GM12878 (cell line): ENCODE measurements around the gene TNNT1. TPM values are rescaled to one million over a fixed set of nuclear protein-coding genes. Genes with fewer than 3 reads are reported as not detected.

Experiments used
- ASH2L ChIP-seq: fragments of 300-600, 200-600 bp; sonication (generic); IDR thresholded peaks from 2 replicates; pipeline ENCODE4 v1.6.1; 2017; ENCODE audit warnings: low read depth, mild to moderate bottlenecking, borderline replicate concordance
- BHLHE40 ChIP-seq, 2 experiments: fragments of 450-650 bp in 1 of 2; IDR thresholded peaks; 2 replicates each; pipeline ENCODE4 v1.6.1; 2011 to 2017; ENCODE audit warnings: low read depth in 2 of 2, borderline replicate concordance in 1 of 2, improper control_type of control experiment in 1 of 2, low read length in 1 of 2, mild to moderate bottlenecking in 1 of 2
- BMI1 ChIP-seq: fragments of 450-650 bp; IDR thresholded peaks from 2 replicates; pipeline ENCODE4 v1.6.1; 2016; ENCODE audit warnings: mild to moderate bottlenecking, moderate library complexity, borderline replicate concordance
- BRCA1 ChIP-seq: IDR thresholded peaks from 2 replicates; pipeline ENCODE4 v1.6.1; 2011; ENCODE audit warnings: low read depth, low read length, improper control_type of control experiment
- EZH2 ChIP-seq: IDR thresholded peaks from 2 replicates; pipeline ENCODE4 v1.6.1; 2012; ENCODE audit warnings: low read depth, mild to moderate bottlenecking, control low read depth, inconsistent platforms, low read length, borderline replicate concordance; ENCODE audit not compliant: control insufficient read depth
- FOXK2 ChIP-seq: fragments of 450-650 bp; IDR thresholded peaks from 2 replicates; pipeline ENCODE4 v1.6.1; 2017; ENCODE audit warnings: mild to moderate bottlenecking, moderate library complexity
- HDAC2 ChIP-seq: fragments of 200-600 bp; sonication (generic); IDR thresholded peaks from 2 replicates; pipeline ENCODE4 v1.6.1; 2017
- IKZF1 ChIP-seq: fragments of 450-650 bp; conservative IDR thresholded peaks from 2 replicates; pipeline ENCODE4 v1.6.1; 2017; ENCODE audit warnings: antibody characterized with exemption, mild to moderate bottlenecking
- KDM1A ChIP-seq: fragments of 200-600 bp; sonication (generic); IDR thresholded peaks from 2 replicates; pipeline ENCODE4 v1.6.1; 2016; ENCODE audit warnings: borderline replicate concordance
- MEF2B ChIP-seq: fragments of 450-650 bp; IDR thresholded peaks from 2 replicates; pipeline ENCODE4 v1.6.1; 2018; ENCODE audit warnings: mild to moderate bottlenecking, moderate library complexity; ENCODE audit not compliant: partially characterized antibody, poor library complexity, severe bottlenecking
- MXI1 ChIP-seq: fragments of 150-350 bp; IDR thresholded peaks from 2 replicates; pipeline ENCODE4 v1.6.1; 2011; ENCODE audit warnings: low read depth, mild to moderate bottlenecking, inconsistent platforms, low read length, improper control_type of control experiment
- NR2C2 ChIP-seq: IDR thresholded peaks from 2 replicates; pipeline ENCODE4 v1.6.1; 2011; ENCODE audit warnings: borderline replicate concordance, low read depth; ENCODE audit not compliant: control insufficient read depth, insufficient read length
- NRF1 ChIP-seq: conservative IDR thresholded peaks from 2 replicates; pipeline ENCODE4 v1.6.1; 2011; ENCODE audit warnings: mild to moderate bottlenecking, low read depth, low read length, improper control_type of control experiment
- PAX5 ChIP-seq: IDR thresholded peaks from 2 replicates; pipeline ENCODE4 v1.6.1; 2011; ENCODE audit warnings: low read depth, low read length, borderline replicate concordance
- POLR2AphosphoS5 ChIP-seq: IDR thresholded peaks from 2 replicates; pipeline ENCODE4 v1.6.1; 2011; ENCODE audit warnings: mild to moderate bottlenecking, low read length, inconsistent platforms
- RCOR1 ChIP-seq: conservative IDR thresholded peaks from 2 replicates; pipeline ENCODE4 v1.6.1; 2012; ENCODE audit warnings: low read depth, low read length, improper control_type of control experiment
- SMAD1 ChIP-seq: fragments of 450-650 bp; IDR thresholded peaks from 2 replicates; pipeline ENCODE4 v1.6.1; 2018; ENCODE audit warnings: mild to moderate bottlenecking, low read depth; ENCODE audit not compliant: partially characterized antibody
- SREBF1 ChIP-seq: IDR thresholded peaks from 2 replicates; pipeline ENCODE4 v1.6.1; 2012; ENCODE audit warnings: mild to moderate bottlenecking, low read length
- SRF ChIP-seq, 2 experiments: IDR thresholded peaks; 2 replicates each; pipeline ENCODE4 v1.6.1; 2011; ENCODE audit warnings: low read depth in 2 of 2, low read length in 2 of 2, mild to moderate bottlenecking in 1 of 2, moderate library complexity in 1 of 2
- STAT3 ChIP-seq: IDR thresholded peaks from 2 replicates; pipeline ENCODE4 v1.6.1; 2011; ENCODE audit warnings: low read depth, low read length, improper control_type of control experiment
- YY1 ChIP-seq: IDR thresholded peaks from 2 replicates; pipeline ENCODE4 v1.6.1; 2011; ENCODE audit warnings: low read depth, mild to moderate bottlenecking, low read length
- ZNF24 ChIP-seq: fragments of 450-650 bp; IDR thresholded peaks from 2 replicates; pipeline ENCODE4 v1.6.1; 2017; ENCODE audit warnings: antibody characterized with exemption, mild to moderate bottlenecking
- ZNF384 ChIP-seq: IDR thresholded peaks from 2 replicates; pipeline ENCODE4 v1.6.1; 2012; ENCODE audit warnings: low read depth, mild to moderate bottlenecking, low read length, improper control_type of control experiment, borderline replicate concordance
- polyA plus RNA-seq, 11 experiments: library from polyadenylated mRNA; depleted of rRNA in 4 of 11; unstranded in 6 of 11; stranded (reverse) in 5 of 11; fragments of >200 nt; fragmentation: Nextera tagmentation in 4 of 11; fragmentation: Illumina TruSeq in 1 of 11; extraction: Ambion mirVana in 4 of 11; extraction: Trizol in 1 of 11; gene quantifications; 1 replicate in 1 of 11; 2 replicates in 10 of 11; pipeline versions ENCODE4 v1.2.1 to v1.2.3, GENCODE V29; 2011 to 2016; ENCODE audit warnings: inconsistent platforms in 2 of 11, missing spikeins in 2 of 11, low read depth in 1 of 11
- total RNA-seq, 4 experiments: library from RNA; depleted of rRNA in 3 of 4; stranded (reverse); fragments of >200 nt in 3 of 4; fragmentation: Illumina TruSeq in 1 of 4; extraction: Trizol in 1 of 4; gene quantifications; 2 replicates each; pipeline versions ENCODE4 v1.2.1 to v1.2.3, GENCODE V29; 2013 to 2021
- TF ChIP-seq, protein P1 (sequence below): IDR thresholded peaks from 2 replicates; pipeline ENCODE4 v1.6.1; 2011; ENCODE audit warnings: mild to moderate bottlenecking, low read depth, low read length, moderate library complexity; ENCODE audit not compliant: insufficient replicate concordance
- TF ChIP-seq, protein P2 (sequence below): fragments of 450-650 bp; formaldehyde crosslinking; IDR thresholded peaks from 2 replicates; pipeline ENCODE4 v1.4.0; 2022; ENCODE audit warnings: mild to moderate bottlenecking, moderate library complexity

The TNNT1 gene
- total and polyA plus RNA-seq, 10 of the 15 experiments (the other 5 are each of a cell fraction or from before 2014, with no cell fraction given): 0.26 to 0.62 (median 0.37) TPM; not detected in 7

DNA sequence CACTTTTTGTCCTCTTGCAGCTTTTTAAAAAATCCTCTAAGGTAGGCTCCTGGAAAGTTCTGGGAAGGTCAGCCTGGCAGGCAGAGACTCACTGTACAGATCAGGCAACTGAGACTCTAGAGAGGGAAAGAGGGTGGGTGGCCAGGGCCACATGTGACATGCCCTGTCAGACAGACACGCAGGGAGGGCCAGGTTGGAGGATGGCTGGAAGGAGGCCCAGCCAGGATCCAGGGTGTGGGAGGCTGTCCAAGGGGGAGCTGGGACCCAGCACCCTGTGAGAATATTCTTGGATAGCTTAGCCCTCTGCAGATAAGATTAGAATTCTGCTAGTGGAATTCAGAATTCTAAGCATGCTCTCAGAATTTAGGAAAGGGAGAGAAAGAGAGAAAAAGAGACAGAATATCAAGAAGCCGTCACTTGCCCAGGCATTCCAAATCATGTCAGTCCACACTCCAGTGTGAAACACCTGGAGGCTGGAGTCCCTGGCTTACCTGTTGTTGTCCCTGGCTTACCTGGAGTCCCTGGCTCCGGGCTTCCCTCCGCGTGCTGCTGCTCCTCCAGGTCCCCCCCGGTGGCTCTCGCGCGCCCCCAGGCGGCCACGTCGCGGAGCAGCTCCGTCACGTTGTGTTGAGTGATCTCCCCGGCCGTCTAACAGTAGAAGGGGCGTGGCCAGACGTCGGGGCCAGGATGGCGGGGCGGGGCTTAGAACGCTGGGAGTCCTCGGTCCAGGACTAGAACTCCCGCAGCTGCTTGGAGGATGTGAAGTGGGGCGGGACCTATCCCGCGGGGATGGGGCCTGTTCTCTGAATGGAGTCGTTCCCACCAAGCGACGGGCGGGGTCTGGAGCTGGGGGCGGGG is 11.4 kb upstream of the TNNT1 start (continued):
- TF ChIP-seq, protein P1, sequence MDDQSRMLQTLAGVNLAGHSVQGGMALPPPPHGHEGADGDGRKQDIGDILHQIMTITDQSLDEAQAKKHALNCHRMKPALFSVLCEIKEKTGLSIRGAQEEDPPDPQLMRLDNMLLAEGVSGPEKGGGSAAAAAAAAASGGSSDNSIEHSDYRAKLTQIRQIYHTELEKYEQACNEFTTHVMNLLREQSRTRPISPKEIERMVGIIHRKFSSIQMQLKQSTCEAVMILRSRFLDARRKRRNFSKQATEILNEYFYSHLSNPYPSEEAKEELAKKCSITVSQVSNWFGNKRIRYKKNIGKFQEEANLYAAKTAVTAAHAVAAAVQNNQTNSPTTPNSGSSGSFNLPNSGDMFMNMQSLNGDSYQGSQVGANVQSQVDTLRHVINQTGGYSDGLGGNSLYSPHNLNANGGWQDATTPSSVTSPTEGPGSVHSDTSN: peak; percentile 41
- TF ChIP-seq PAX5: no peak
- no peak for TF ChIP-seq SRF (IDR thresholded peaks at IDR 0.05; ENCODE audit: low read depth in 2 of 2, low read length in 2 of 2)
- no peak for TF ChIP-seq FOXK2
- TF ChIP-seq NRF1: no peak
- TF ChIP-seq SMAD1: no peak
- no peak for TF ChIP-seq HDAC2
- peak; percentile 50 for TF ChIP-seq IKZF1
- TF ChIP-seq MEF2B: no peak
- TF ChIP-seq ASH2L: no peak
- no peak for TF ChIP-seq SREBF1
- TF ChIP-seq ZNF384: no peak
- TF ChIP-seq YY1: 0 out of 2 replicates have a peak, but pooled peaks have one; percentile 57
- TF ChIP-seq RCOR1: no peak
- TF ChIP-seq, protein P2, sequence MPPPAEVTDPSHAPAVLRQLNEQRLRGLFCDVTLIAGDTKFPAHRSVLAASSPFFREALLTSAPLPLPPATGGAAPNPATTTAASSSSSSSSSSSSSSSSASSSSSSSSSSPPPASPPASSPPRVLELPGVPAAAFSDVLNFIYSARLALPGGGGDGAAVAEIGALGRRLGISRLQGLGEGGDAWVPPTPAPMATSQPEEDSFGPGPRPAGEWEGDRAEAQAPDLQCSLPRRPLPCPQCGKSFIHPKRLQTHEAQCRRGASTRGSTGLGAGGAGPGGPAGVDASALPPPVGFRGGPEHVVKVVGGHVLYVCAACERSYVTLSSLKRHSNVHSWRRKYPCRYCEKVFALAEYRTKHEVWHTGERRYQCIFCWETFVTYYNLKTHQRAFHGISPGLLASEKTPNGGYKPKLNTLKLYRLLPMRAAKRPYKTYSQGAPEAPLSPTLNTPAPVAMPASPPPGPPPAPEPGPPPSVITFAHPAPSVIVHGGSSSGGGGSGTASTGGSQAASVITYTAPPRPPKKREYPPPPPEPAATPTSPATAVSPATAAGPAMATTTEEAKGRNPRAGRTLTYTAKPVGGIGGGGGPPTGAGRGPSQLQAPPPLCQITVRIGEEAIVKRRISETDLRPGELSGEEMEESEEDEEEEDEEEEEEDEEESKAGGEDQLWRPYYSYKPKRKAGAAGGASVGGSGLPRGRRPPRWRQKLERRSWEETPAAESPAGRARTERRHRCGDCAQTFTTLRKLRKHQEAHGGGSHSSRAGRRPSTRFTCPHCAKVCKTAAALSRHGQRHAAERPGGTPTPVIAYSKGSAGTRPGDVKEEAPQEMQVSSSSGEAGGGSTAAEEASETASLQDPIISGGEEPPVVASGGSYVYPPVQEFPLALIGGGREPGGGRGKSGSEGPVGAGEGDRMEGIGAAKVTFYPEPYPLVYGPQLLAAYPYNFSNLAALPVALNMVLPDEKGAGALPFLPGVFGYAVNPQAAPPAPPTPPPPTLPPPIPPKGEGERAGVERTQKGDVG: no peak
- TF ChIP-seq KDM1A: no peak
- TF ChIP-seq BHLHE40 (IDR thresholded peaks at IDR 0.05; ENCODE audit: borderline replicate concordance in 1 of 2, low read depth in 2 of 2, low read length in 1 of 2): peak; percentile 55 to 65; a peak in 2 of 4 replicates
- TF ChIP-seq EZH2: no peak
- TF ChIP-seq ZNF24: no peak
- no peak for TF ChIP-seq STAT3
- no peak for TF ChIP-seq BMI1
- no peak for TF ChIP-seq NR2C2
- TF ChIP-seq MXI1: no peak
- no peak for TF ChIP-seq BRCA1
- no peak for TF ChIP-seq POLR2AphosphoS5
